ENCODE data around the gene TLN1.

TLN1 gene

DNA sequence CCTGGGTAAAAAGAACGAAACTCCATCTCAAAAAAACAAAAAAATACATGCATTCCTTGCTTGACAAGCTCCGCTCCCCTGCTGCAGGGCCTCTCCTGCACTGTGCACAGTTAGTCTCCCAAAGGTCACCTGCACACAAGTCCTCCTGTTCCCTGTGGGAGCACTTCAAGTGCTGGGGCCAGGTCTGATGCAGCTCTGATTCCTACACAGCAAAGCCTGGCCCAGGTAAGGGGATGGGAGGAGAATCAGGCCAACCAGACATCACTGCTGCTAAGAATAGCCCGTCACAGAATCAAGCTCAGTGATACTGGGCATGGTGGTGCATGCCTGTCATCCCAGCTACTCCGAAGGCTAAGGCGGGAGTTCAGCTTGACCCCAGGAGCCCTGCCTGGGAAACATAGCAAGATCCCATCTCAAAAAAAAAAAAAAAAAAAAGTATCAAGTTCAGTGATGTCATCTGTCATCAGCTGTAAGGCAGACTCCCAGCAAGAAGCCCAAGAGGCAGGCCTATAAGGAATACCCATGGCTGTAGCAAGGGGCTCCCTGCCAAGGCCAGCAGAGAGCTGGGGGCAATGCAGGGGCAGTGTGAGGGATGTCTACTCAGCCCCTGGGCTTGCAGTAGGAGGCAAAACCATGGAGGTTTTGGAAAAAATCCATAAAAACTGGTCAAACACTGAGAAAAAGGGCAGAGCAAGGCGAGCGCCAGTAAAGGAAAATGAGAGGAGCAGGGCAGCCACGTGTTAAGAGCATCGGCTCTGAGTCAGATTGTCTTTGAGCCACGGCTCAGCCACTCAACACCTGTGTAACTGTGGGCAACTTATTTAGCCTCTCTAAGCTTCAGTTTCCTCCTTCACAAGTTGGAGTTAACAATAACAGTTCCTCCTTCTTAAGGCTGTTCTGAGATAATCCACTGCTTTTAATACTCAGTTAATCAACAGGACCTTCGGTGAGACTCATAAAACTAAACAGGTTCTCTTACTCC lies 45.5 kb downstream of the TLN1 start:
- DNase-seq (ENCODE audit: low read depth in 2 of 2): no peak

DNA sequence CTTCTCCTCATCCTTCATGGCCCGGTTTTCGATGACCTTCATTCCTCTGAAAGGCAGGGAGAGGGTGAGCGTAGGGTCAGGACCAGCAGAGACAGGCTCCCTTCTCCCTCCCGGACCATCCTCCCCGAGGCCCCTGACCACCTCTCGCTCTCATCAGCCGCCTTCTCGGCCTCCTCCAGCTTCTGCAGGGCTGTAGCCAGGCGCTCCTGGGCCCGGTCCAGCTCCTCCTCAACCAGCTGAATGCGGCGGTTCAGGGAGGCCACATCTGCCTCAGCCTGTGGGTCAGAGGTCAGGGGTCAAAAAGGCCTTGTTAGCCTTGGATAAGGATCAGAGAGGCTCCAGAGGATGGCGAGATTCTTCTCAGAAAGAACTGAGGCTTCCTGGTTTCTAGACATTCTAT lies 46.5 kb downstream of the TLN1 start:
- no peak for DNase-seq (ENCODE audit: low read depth in 2 of 2)

- no peak for DNase-seq (ENCODE audit: low read depth in 2 of 2)
Observed at GRCh38 chr9:35684921-35685320, 47.1 kb downstream of the TLN1 start.

DNA sequence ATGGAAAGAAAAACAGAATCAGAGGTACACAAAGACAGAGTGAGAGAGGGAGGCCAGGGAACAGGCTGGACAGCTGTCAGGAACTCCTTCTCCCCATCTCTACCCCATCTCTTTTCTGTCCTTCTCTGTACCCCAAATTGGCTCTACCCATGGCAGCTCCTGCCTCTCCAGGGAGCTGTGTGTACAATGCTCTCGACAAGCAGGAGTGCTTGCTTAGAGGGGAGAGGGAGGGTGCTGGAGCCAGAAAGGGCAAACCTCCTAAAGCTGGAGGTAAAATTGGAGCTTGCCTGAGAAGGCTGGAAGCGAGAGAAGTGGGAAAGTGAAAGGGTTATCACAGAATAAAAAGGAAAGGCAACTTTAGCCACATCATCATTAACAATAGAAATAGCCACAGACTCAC lies 48.7 kb downstream of the TLN1 start:
- no peak for DNase-seq (ENCODE audit: low read depth in 2 of 2)

DNA sequence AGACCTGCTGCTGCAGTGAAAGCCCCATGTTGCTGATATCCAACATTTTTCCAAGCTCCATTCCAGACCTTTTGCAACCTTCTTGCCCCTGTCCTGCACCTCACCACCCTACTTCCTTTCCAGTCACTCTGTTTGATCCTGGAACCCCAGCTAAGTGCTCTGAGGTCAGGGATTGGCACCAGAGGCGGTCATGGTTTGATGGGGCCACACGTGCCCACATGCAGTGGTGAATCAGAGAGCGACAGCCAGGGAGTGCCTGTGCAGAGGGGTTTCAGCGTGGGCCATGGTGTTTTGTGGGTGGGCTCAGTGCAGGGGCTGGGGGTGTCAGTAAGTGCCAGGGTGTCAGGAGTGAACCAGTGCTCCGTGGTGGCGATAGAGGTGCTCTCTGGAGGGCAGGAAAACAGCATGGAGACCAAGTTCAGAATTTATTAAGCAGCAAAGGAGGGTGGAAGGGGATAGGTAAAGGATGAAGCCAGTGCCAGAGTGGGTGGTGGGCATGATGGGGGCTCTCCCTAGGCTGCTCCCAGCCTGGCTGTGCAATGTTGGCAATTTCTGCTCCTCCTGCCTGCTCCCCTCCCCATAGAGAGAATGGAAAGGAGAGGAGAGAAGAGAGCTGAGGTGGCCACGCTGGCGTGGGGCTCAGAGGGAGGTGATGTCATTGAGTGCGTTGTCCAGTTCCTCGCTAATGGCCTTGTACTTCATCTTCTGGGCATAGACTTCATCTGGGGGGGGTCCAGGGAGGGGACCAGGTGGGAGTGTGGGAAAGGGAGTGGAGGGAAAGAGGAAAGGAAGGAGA lies 49.3 kb downstream of the TLN1 start:
- DNase-seq (ENCODE audit: low read depth in 2 of 2): no peak

- no peak for DNase-seq (ENCODE audit: low read depth in 2 of 2)
Observed at GRCh38 chr9:35682051-35682450, 49.9 kb downstream of the TLN1 start.

DNA sequence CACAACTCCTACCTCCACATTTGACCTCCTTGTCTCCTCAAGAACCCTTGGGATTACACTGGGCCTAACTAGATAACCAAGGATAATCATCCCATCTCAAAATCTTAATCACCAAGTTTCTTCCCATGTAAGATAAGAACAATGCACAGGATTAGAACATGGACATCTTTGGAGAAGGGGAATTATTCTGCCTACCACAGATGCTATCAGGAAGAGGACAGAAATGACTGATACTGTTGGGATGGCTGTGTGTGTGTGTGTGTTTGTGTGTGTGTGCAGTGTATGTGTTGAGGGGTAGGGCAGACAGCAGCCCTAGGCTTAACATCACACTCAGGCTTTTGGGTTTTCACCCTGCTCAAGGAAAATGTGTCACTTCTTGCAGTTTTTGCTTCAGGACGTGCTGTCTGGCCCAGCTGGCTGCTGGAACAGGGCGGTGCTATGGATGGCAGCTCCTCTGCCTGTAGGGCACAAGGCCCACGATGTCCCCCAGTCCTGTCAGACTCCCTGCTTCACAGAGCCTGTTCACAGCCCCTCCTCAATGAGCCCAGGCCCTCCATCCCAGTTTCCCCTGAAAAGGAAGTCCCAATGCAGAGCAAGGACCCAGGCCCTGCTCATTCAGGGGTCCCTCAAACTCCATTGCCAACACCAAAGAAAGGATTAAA lies 50.5 kb downstream of the TLN1 start:
- DNase-seq (ENCODE audit: low read depth in 2 of 2): no peak

DNA sequence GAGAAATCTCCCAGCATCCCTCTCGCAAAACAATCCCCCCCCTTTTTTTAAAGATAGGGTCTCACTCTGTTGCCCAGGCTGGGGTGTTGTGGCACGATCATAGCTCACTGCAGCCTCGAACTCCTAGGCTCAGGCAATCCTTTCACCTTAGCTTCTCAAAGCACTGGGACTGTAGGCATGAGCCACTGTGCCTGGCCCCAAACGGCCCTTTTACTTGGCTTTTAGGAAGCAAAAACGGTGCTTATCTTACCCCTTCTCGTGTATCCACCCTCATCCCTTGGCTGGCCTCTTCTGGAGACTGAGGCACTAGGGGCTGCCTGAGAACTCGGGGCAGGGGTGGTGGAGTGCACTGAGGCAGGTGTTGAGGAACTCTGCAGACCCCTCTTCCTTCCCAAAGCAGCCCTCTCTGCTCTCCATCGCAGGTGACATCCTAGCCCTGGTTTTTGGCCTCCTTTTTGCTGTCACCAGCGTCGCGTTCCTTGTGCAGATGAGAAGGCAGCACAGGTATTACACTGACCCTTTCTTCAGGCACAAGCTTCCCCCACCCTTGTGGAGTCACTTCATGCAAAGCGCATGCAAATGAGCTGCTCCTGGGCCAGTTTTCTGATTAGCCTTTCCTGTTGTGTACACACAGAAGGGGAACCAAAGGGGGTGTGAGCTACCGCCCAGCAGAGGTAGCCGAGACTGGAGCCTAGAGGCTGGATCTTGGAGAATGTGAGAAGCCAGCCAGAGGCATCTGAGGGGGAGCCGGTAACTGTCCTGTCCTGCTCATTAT lies 51.5 kb downstream of the TLN1 start:
- no peak for DNase-seq (ENCODE audit: low read depth in 2 of 2)

DNA sequence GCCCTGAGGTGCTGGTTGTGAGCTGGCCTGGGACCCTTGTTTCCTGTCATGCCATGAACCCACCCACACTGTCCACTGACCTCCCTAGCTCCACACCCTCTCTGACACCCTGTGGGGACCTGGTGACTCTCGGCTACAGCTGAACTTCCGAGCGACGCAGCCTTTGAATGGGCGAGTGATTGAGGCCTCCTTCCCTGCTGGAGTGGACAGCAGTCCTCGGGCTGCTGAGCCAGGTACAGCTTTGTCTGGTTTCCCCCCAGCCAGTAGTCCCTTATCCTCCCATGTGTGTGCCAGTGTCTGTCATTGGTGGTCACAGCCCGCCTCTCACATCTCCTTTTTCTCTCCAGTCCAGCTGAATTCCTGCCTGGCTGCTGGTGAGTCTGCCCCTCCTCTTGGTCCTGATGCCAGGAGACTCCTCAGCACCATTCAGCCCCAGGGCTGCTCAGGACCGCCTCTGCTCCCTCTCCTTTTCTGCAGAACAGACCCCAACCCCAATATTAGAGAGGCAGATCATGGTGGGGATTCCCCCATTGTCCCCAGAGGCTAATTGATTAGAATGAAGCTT lies 52.1 kb downstream of the TLN1 start:
- no peak for DNase-seq (ENCODE audit: low read depth in 2 of 2)

GRCh38 chr9:35679091-35679490 lies 52.9 kb downstream of the TLN1 start:
- DNase-seq (ENCODE audit: low read depth in 2 of 2): no peak

GRCh38 chr9:35675732-35676392 lies 56.1 kb downstream of the TLN1 start:
- no peak for DNase-seq (ENCODE audit: low read depth in 2 of 2)

DNA sequence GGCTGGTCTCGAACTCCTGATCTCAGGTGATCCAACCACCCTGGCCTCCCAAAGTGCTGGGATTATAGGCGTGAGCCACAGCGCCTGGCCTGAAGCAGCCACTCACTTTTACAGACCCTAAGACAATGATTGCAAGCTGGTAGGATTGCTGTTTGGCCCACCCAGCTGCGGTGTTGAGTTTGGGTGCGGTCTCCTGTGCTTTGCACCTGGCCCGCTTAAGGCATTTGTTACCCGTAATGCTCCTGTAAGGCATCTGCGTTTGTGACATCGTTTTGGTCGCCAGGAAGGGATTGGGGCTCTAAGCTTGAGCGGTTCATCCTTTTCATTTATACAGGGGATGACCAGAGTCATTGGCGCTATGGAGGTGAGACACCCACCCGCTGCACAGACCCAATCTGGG lies 56.8 kb downstream of the TLN1 start:
- DNase-seq (ENCODE audit: low read depth in 2 of 2): no peak

DNA sequence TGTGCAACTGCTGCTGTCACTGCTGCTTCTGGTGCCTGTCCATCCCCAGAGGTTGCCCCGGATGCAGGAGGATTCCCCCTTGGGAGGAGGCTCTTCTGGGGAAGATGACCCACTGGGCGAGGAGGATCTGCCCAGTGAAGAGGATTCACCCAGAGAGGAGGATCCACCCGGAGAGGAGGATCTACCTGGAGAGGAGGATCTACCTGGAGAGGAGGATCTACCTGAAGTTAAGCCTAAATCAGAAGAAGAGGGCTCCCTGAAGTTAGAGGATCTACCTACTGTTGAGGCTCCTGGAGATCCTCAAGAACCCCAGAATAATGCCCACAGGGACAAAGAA lies 58.0 kb downstream of the TLN1 start:
- no peak for DNase-seq (ENCODE audit: low read depth in 2 of 2)

GRCh38 chr9:35673132-35674024 lies 58.6 kb downstream of the TLN1 start, which contains the start of gene CA9:
Gene CA9, plus strand, starts transcription at chr9:35673928. Its CDS starts 32 bp downstream, at chr9:35673960.
- no peak for DNase-seq (ENCODE audit: low read depth in 2 of 2)

GRCh38 chr9:35669331-35670145 lies 62.5 kb downstream of the TLN1 start:
- DNase-seq (ENCODE audit: low read depth in 2 of 2): no peak

DNA sequence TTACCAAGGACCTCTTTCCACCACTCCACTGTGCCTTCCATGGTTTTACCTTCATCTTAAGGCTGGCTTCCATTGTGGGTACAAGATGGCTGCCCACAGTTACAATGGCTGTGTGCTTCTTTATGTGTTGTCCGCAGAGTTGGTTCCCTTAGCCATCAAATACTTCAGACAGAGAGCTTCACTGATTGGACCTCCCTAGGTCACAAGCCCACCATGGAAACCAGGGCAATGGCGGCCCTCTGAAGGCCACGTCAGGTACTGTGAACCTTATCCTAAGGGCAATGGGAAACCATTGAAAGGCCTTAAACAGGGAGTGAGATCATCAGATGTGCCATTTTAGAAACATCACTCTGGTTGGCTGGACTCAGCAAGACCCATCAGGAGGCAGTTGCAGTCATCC lies 64.1 kb downstream of the TLN1 start:
- no peak for DNase-seq (ENCODE audit: low read depth in 2 of 2)

- no peak for DNase-seq (ENCODE audit: low read depth in 2 of 2)
Observed at GRCh38 chr9:35666549-35666948, 65.4 kb downstream of the TLN1 start.

GRCh38 chr9:35666045-35666444 lies 66.0 kb downstream of the TLN1 start:
- DNase-seq (ENCODE audit: low read depth in 2 of 2): no peak

- no peak for DNase-seq (ENCODE audit: low read depth in 2 of 2)
Observed at GRCh38 chr9:35665471-35665818, 66.5 kb downstream of the TLN1 start.
